ENCODE data around the gene SLC29A4. TPM values are rescaled to one million over a fixed set of nuclear protein-coding genes. Genes with fewer than 3 reads are reported as not detected.

The SLC29A4 gene
- total RNA-seq, 1 experiment from 2014 or later: 24.5 TPM

GRCh38 chr7:5354460-5355232, 71.9 kb downstream of the SLC29A4 start (continued):
- TF ChIP-seq, protein P1, sequence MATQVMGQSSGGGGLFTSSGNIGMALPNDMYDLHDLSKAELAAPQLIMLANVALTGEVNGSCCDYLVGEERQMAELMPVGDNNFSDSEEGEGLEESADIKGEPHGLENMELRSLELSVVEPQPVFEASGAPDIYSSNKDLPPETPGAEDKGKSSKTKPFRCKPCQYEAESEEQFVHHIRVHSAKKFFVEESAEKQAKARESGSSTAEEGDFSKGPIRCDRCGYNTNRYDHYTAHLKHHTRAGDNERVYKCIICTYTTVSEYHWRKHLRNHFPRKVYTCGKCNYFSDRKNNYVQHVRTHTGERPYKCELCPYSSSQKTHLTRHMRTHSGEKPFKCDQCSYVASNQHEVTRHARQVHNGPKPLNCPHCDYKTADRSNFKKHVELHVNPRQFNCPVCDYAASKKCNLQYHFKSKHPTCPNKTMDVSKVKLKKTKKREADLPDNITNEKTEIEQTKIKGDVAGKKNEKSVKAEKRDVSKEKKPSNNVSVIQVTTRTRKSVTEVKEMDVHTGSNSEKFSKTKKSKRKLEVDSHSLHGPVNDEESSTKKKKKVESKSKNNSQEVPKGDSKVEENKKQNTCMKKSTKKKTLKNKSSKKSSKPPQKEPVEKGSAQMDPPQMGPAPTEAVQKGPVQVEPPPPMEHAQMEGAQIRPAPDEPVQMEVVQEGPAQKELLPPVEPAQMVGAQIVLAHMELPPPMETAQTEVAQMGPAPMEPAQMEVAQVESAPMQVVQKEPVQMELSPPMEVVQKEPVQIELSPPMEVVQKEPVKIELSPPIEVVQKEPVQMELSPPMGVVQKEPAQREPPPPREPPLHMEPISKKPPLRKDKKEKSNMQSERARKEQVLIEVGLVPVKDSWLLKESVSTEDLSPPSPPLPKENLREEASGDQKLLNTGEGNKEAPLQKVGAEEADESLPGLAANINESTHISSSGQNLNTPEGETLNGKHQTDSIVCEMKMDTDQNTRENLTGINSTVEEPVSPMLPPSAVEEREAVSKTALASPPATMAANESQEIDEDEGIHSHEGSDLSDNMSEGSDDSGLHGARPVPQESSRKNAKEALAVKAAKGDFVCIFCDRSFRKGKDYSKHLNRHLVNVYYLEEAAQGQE (IDR thresholded peaks at IDR 0.05; ENCODE audit: low read depth): no peak
- TF ChIP-seq CEBPB (IDR thresholded peaks at IDR 0.05; ENCODE audit: low read depth) (no peak), POLR2A (IDR thresholded peaks at IDR 0.05; ENCODE audit: borderline replicate concordance, extremely low read depth, insufficient read depth, insufficient read length) (no peak), FOSL1 (IDR thresholded peaks at IDR 0.05; ENCODE audit: low read depth) (no peak), ZFX (IDR thresholded peaks at IDR 0.05) (no peak), TCF7L2 (IDR thresholded peaks at IDR 0.05; ENCODE audit: borderline replicate concordance, extremely low read depth, insufficient read depth, insufficient read length) (no peak)

Other genes starting within 250 kb of the SLC29A4 start
- gene RBAK, start 237.1 kb upstream of the SLC29A4 start, total RNA-seq (2021; ENCODE audit: unreplicated experiment): 16.2 TPM
- gene WIPI2, start 92.7 kb upstream of the SLC29A4 start, total RNA-seq (2021; ENCODE audit: unreplicated experiment): 64.4 TPM
- 101 TPM for gene TNRC18, start 140.9 kb downstream of the SLC29A4 start, total RNA-seq (2021; ENCODE audit: unreplicated experiment)
- gene FBXL18, start 230.9 kb downstream of the SLC29A4 start, total RNA-seq (2021; ENCODE audit: unreplicated experiment): 16.5 TPM
- 2,545 TPM for gene ACTB, start 247.7 kb downstream of the SLC29A4 start, total RNA-seq (2021; ENCODE audit: unreplicated experiment)